ENCODE results near the gene AGBL3.

DNA sequence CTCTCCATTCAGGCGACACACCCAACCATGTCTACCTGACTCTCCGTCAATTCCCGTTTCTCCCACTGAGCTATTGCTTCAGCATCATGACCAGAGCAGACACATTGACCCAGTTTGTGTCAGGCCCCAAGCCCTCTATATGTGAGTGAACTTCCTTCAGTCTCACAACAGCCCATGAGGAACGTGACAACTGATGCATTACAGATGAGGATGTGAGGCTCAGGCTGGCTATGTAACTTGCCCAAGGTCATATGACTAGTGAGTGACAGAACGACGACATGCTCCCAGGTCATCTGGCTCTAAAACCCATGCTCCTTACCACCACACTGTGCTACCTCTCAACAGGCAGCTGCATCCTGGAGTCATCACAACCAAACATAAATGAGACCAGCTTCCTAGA, 165.2 kb downstream of the AGBL3 start:
- TF ChIP-seq CTCF (IDR thresholded peaks at IDR 0.05) (no peak), POLR2A (IDR thresholded peaks at IDR 0.05) (no peak), EP300 (IDR thresholded peaks at IDR 0.05) (no peak), POLR2AphosphoS5 (IDR thresholded peaks at IDR 0.05) (peak in 1 of 4 donors; percentile 15)

All from sigmoid colon (tissue), 4 donors.